ENCODE data around the gene DGKE.

DNA sequence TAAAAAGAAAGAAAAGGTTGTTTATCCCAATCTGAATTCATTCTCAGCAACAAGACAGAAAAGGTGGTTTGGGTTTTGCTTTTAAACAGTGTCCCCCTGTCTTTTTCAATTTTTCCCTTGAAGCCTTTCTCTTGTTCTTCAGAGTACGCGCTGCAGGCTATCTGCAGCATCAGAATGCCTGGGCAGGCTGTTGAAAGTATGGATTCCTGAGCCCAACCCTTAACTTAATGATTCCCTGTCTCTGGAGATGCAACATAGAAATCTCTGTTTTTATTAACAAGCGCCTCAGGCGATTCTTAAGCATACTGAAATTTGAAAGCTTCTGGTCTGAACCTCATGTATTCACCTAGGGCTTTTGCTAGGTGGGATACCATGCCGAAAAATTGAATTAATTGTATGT is 32.1 kb downstream of the DGKE start:
- TF ChIP-seq POLR2A (IDR thresholded peaks at IDR 0.05; ENCODE audit: low read length) (no peak), GATA1 (IDR thresholded peaks at IDR 0.05; ENCODE audit: low read depth, low read length) (no peak)

All from erythroblast (primary cell).